Sigmoid colon (tissue), 7 donors: ENCODE measurements around the gene CEACAM21. TPM values are rescaled to one million over a fixed set of nuclear protein-coding genes. Genes with fewer than 3 reads are reported as not detected.

Source experiments
- DNase-seq: peaks from one replicate; pipeline ENCODE4 v3.0.0-alpha.2; 2019
- H3K27ac ChIP-seq, 4 donors: fragments of 200-600 bp; sonication (generic); one replicate each; pipeline ENCODE4 v1.5.1; 2016 to 2019; ENCODE audit warnings: mild to moderate bottlenecking in 1 of 4
- H3K27me3 ChIP-seq, 3 donors: fragments of 200-600 bp; sonication (generic); one replicate each; pipeline ENCODE4 v1.5.1; 2019; ENCODE audit warnings: mild to moderate bottlenecking in 1 of 3
- H3K36me3 ChIP-seq, 4 donors: fragments of 200-600 bp; sonication (generic); one replicate each; pipeline ENCODE4 v1.5.1; 2016 to 2019
- H3K4me1 ChIP-seq, 4 donors: fragments of 200-600 bp; sonication (generic); one replicate each; pipeline ENCODE4 v1.5.1; 2017 to 2019
- H3K4me3 ChIP-seq, 4 donors: fragments of 200-600 bp; sonication (generic); one replicate each; pipeline ENCODE4 v1.5.1; 2017 to 2019; ENCODE audit warnings: mild to moderate bottlenecking in 2 of 4, moderate library complexity in 1 of 4
- H3K9me3 ChIP-seq, 4 donors: fragments of 200-600 bp in 3 of 4; sonication (generic) in 3 of 4; one replicate each; pipeline versions ENCODE4 v1.5.1 to v1.6.1; 2013 to 2019
- EP300 ChIP-seq, 4 donors: sonication (generic); formaldehyde crosslinking; IDR thresholded peaks; one replicate each; pipeline ENCODE4 v1.6.1; 2017; ENCODE audit warnings: antibody characterized with exemption in 4 of 4
- POLR2A ChIP-seq, 2 donors: fragments of 450-650 bp; IDR thresholded peaks; one replicate each; pipeline ENCODE4 v1.6.1; 2016; ENCODE audit warnings: antibody characterized with exemption in 2 of 2, mild to moderate bottlenecking in 2 of 2, moderate library complexity in 2 of 2
- POLR2AphosphoS5 ChIP-seq, 4 donors: sonication (generic); formaldehyde crosslinking; IDR thresholded peaks; one replicate each; pipeline ENCODE4 v1.6.1; 2017; ENCODE audit warnings: antibody characterized with exemption in 4 of 4
- WGBS, 2 donors: extraction: QIAGEN DNeasy Blood & Tissue Kit; methylation state at CpG; one replicate each; pipeline ENCODE4 v1.1.7; 2013; 5-methylcytosine and 5-hydroxymethylcytosine counted together
- intact Hi-C: fragments of 100-400 bp; cut with DNase I; formaldehyde crosslinking; loops from one replicate; pipeline ENCODE4 v1.15.1; 2023
- polyA plus RNA-seq, 3 donors: library from polyadenylated mRNA; stranded (reverse); fragments of 200-250 nt; gene quantifications; one replicate each; pipeline ENCODE4 v1.2.3, GENCODE V29; 2013
- total RNA-seq, 4 donors: library from RNA; depleted of rRNA; stranded (reverse); fragments of >200 nt; gene quantifications; one replicate each; pipeline ENCODE4 v1.1.0, GENCODE V29; 2016
- TF ChIP-seq, protein P1 (sequence below), 4 experiments: fragments of 450-650 bp in 3 of 4; fragments of 200-600 bp in 1 of 4; IDR thresholded peaks; one replicate each; pipeline ENCODE4 v1.5.1; 2016 to 2019; ENCODE audit warnings: antibody characterized with exemption in 4 of 4, mild to moderate bottlenecking in 3 of 4, moderate library complexity in 2 of 4
- donor health status: healthy with polysubstance abuse.
- donor health status: Bipolar disorder and iron deficiency.
- donor health status: healthy.

Gene CEACAM21
- total and polyA plus RNA-seq, 7 donors: 1.5 to 11.9 (median 3.2) TPM; not detected in 3

DNA sequence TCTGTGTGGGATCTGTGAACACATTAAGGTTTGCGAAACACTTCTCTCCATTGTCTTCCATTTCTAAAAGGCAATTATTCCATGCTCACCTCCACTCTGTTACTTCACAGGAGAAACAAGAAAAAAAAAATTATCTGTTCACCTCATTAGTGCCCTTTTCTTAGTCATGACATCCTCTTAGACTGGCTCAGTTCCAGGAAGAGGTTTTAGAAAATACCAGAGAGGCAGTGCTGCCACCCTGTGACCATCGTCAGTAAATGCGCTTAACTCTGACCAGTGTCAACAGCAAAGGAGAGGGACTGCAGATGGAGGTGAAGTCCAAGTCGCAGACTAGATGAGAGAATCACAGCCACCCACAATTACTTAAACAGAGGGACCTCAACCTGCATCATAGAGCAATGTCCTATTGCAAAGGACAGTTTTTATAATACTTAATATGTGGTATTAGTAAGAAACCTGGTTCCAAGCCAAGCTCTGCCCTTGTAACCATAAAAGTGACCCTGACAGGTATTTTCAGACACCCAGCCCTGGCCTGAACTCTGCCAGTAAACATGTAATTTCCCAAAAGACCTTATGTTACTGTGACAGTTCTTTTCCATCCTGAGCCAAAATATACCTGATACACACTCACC is 19.4 kb downstream of the CEACAM21 start:
- H3K27me3 ChIP-seq: peaks cover 0 to 36% (median 6%) of the 10 kb centered on the region in 3 donors
- TF ChIP-seq POLR2AphosphoS5 (IDR thresholded peaks at IDR 0.05): peak in 1 of 4 donors; percentile 7
- TF ChIP-seq, protein P1, sequence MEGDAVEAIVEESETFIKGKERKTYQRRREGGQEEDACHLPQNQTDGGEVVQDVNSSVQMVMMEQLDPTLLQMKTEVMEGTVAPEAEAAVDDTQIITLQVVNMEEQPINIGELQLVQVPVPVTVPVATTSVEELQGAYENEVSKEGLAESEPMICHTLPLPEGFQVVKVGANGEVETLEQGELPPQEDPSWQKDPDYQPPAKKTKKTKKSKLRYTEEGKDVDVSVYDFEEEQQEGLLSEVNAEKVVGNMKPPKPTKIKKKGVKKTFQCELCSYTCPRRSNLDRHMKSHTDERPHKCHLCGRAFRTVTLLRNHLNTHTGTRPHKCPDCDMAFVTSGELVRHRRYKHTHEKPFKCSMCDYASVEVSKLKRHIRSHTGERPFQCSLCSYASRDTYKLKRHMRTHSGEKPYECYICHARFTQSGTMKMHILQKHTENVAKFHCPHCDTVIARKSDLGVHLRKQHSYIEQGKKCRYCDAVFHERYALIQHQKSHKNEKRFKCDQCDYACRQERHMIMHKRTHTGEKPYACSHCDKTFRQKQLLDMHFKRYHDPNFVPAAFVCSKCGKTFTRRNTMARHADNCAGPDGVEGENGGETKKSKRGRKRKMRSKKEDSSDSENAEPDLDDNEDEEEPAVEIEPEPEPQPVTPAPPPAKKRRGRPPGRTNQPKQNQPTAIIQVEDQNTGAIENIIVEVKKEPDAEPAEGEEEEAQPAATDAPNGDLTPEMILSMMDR (IDR thresholded peaks at IDR 0.05): peak in 3 of 4 experiments; percentile 11 to 27 (median 17)
- no peak for TF ChIP-seq EP300 (IDR thresholded peaks at IDR 0.05)
- no peak for TF ChIP-seq POLR2A (IDR thresholded peaks at IDR 0.05)
- no peaks in the 10 kb centered on the region for H3K9me3 ChIP-seq
- H3K27ac ChIP-seq: no peak overlapping the region
- DNase-seq: no peak
- intact Hi-C loops: no loop called here
- H3K4me3 ChIP-seq: no peak overlapping the region
- no peaks in the 10 kb centered on the region for H3K4me1 ChIP-seq
- no peaks in the 10 kb centered on the region for H3K36me3 ChIP-seq
- 26 to 27% methylated on average over 4 of the region's 4 CpGs for WGBS, 2 donors

DNA sequence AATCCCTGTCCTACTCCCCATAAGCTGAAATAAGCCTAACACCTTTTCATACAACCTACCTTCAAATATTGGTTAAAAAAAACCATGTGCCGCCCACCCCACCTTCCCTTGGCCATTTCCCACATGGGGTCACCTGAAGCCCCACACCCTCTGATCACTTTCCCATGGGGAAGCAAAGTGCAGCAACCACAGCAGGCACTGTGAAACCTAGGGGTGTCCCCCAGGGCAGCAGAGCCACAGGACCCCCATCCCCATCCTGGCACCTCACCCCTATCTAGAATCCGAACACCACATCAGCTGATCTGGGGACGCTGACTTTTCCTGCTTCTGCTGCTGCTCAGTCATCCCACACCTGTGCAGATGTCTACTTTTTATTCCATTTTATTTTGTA is 19.9 kb downstream of the CEACAM21 start:
- TF ChIP-seq, protein P1 (IDR thresholded peaks at IDR 0.05): no peak
- no peak for TF ChIP-seq EP300 (IDR thresholded peaks at IDR 0.05)
- no peak for TF ChIP-seq POLR2A (IDR thresholded peaks at IDR 0.05)
- TF ChIP-seq POLR2AphosphoS5 (IDR thresholded peaks at IDR 0.05): no peak
- peaks cover 0 to 35% (median 6%) of the 10 kb centered on the region in 3 donors for H3K27me3 ChIP-seq

DNA sequence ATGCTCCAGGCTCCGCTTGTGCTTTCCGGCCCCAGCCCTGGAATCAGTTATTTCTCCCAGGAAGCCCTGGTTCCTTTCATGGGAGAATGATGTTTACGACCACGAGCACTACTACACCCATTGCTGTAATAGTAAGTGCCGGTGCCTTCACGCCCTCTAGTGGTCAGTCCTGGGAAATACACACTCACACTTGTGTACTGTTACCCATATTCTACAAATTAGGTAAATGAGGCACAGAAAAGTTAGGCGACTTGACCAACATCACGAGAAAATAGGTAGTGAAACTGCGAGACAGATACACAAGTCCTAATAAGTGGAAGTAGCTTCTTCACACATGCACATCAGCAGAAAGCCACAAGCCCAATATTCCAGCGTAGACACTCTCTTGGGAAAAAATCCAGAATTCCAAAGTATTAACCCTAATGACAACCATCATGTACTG is 21.7 kb downstream of the CEACAM21 start:
- H3K4me3 ChIP-seq: no peak overlapping the region
- no peak for TF ChIP-seq POLR2A (IDR thresholded peaks at IDR 0.05)
- TF ChIP-seq, protein P1 (IDR thresholded peaks at IDR 0.05): peak; percentile 36 to 86 (median 66)
- no peak for TF ChIP-seq POLR2AphosphoS5 (IDR thresholded peaks at IDR 0.05)
- H3K27ac ChIP-seq: no peak overlapping the region
- H3K9me3 ChIP-seq: no peaks in the 10 kb centered on the region
- no peak for DNase-seq
- H3K27me3 ChIP-seq: peaks cover 0 to 35% (median 6%) of the 10 kb centered on the region in 3 donors
- intact Hi-C loops: no loop called here
- H3K36me3 ChIP-seq: no peaks in the 10 kb centered on the region
- no peaks in the 10 kb centered on the region for H3K4me1 ChIP-seq
- WGBS, 2 donors: 10 to 11% methylated on average over 10 of the region's 10 CpGs

More for the DNA sequence above, 19.9 kb downstream of the CEACAM21 start:
- intact Hi-C loops: no loop called here
- Histone ChIP-seq H3K9me3 (no peaks in the 10 kb centered on the region), H3K4me3 (no peak overlapping the region), H3K27ac (no peak overlapping the region), H3K36me3 (no peaks in the 10 kb centered on the region), H3K4me1 (no peaks in the 10 kb centered on the region)
- WGBS, 2 donors: 51 to 57% methylated on average over 3 of the region's 3 CpGs
- no peak for DNase-seq

DNA sequence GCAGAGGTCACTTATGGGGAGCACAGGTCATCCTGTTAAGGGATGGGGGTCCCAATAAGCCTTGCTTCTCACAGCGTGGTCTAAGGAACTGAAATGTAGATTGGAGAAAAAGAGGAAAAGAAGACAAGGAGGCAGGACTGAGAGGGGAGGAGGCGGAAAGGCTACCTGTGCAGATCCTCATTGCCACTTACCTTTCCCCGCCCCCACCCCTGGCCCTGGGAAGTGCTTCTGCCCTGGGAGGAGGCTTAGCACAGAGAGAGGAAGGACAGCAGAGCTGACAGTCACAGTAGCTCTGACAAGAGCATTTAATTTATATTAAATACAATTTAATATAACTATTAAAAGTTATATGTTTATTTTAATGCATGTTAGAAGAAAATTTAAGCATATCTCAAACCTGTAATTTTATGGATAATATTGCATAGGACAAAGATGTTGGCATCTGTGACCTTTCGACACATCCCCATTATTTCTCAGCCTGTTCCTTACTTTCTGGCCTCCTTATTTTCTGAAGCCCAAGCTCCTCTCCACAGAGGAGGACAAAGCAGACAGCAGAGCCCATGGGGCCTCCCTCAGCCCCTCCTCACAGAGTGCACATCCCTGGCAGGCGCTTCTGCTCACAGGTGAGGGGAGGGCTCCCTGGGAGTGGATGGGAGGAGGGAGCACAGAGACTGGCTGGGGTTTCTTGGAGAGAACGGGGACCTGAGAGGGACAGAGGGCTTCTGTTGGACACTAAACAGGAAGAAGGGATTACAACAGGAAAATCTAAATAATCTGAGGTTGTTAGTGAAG is 23.4 kb downstream of the CEACAM21 start:
- no peak overlapping the region for H3K4me3 ChIP-seq
- H3K27ac ChIP-seq: no peak overlapping the region
- TF ChIP-seq EP300 (IDR thresholded peaks at IDR 0.05): no peak
- TF ChIP-seq POLR2A (IDR thresholded peaks at IDR 0.05): no peak
- no peak for TF ChIP-seq POLR2AphosphoS5 (IDR thresholded peaks at IDR 0.05)
- TF ChIP-seq, protein P1 (IDR thresholded peaks at IDR 0.05): no peak
- H3K36me3 ChIP-seq: no peaks in the 10 kb centered on the region
- H3K4me1 ChIP-seq: no peaks in the 10 kb centered on the region
- intact Hi-C loops: no loop called here
- no peak for DNase-seq
- peaks cover 0 to 35% (median 6%) of the 10 kb centered on the region in 3 donors for H3K27me3 ChIP-seq
- no peaks in the 10 kb centered on the region for H3K9me3 ChIP-seq
- 35 to 55% methylated on average over 6 of the region's 6 CpGs for WGBS, 2 donors
